Measurements from ENCODE around the gene FGFR2.

FGFR2 gene

DNA sequence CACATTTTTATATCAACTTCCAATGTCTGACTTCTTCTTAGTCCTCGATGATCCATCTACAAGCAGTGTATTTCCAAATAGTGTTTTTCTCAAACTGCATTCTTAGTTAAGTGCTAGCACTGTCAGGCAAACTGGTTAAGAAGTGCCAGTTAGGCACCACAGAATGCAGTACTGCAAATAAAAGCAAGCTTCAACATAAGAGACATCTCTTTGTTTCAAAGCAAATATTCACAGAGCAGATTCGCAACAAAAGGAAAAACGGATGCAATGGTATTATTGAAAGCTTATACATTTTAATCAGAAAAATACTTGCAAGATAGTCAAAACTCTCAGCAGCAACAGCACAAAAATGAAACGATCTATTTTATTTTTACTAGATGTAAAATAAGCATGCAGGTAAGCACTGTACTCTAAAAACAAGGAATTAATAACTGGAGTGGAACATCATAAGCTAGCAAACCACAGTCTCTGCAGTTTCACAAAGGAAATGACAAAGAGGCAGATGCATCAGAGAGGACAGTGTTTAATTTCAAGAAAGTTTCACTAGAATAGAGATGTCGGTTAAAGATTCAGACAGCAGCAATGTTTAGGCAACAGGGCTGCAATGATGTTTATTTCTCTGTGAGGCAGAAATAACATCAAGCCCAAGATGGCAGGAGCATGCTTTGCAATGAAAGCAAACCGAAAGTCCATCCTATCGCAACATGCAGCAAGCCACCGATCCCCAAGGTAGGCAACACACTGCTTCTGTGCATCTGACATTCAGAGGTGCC, 82.0 kb downstream of the FGFR2 start:
- no peaks in the 10 kb centered on the region for H3K4me1 Mint-ChIP-seq
- ATAC-seq: peak; percentile 86
- peak overlapping the region; percentile 2 for H3K4me3 Mint-ChIP-seq
- no peak for DNase-seq (ENCODE audit: low spot score in 2 of 2)
- no peaks in the 10 kb centered on the region for H3K9me3 Mint-ChIP-seq
- H3K27ac Mint-ChIP-seq: no peak overlapping the region
- H3K36me3 Mint-ChIP-seq: no peaks in the 10 kb centered on the region

DNA sequence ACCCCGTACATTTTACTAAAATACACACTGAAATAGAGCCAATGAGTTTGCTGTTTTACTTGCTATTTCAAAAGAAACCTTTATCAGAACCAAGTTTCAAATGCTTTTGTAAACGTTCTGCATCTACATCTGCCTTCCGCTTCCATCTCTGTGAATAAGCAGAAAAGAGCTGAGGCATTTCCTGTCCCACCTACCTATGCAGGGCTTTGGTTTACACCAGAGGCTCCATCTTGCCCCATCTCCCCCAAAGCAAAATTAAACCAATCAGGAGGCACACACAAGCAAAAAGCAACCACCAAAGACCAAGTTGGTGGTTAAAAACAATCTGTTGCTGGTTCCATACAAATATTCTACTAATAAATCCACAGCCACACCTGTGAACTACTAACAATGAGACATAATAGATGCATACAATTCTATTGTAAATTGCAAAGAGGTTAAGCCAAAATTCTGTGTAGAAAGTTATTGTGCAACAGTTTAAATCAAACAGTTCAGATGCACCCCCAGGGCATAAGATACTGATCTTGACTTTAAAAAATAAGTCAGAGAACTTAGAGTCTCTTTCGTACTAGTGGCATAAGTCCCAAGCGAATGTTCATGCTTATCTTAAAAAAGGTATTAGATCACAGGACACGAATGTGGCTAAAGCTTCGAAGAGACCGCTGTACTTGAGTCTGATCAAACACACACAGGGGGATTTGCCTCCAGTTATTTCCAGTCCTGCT, 83.9 kb downstream of the FGFR2 start:
- Mint-ChIP-seq H3K27ac (no peak overlapping the region), H3K4me1 (no peaks in the 10 kb centered on the region), H3K36me3 (no peaks in the 10 kb centered on the region), H3K4me3 (no peak overlapping the region), H3K9me3 (no peaks in the 10 kb centered on the region)
- DNase-seq (ENCODE audit: low spot score in 2 of 2) (no peak), ATAC-seq (no peak)

DNA sequence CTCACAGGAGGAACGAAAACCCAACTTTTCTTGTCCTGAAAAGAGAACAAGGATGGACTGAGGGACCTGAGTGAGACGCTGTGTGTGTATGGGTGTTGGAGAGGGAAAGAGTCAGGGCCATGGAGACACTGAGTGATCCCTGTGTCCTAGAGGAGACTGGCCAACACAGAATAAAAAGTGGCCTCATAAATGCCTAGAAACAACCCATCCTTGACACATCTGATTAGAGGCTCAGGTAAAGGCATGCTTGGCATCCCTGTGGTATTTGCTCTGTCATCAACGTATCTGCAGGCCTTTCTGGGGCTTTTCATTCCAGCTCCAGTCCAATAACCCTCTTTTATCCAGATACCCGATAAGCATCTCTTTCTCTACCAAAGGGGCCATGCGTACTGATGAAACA, 86.3 kb downstream of the FGFR2 start:
- Mint-ChIP-seq H3K36me3 (no peaks in the 10 kb centered on the region), H3K9me3 (no peaks in the 10 kb centered on the region), H3K27ac (no peak overlapping the region), H3K4me3 (no peak overlapping the region), H3K4me1 (no peaks in the 10 kb centered on the region)
- no peak for ATAC-seq
- DNase-seq (ENCODE audit: low spot score in 2 of 2): no peak

DNA sequence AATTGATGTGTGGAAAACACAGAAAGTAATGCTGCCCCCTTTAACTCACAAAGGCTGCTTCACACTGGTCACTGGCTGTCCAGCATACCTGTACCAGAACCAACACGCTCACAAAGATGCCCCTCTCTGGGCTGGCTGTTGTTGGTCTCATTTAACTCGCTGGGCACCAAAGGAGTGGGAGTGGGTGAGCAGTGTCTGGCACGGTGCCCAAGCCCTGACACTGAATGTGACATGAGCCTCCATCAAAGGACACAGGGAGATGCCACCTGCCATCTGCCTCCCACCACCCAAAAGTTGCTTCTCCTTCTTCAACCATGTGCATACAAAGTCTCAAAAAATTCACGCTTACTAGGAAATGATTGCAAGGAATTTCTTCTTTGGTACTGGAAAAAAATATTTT, 86.8 kb downstream of the FGFR2 start:
- Mint-ChIP-seq H3K4me3 (no peak overlapping the region), H3K9me3 (no peaks in the 10 kb centered on the region), H3K27ac (no peak overlapping the region), H3K36me3 (no peaks in the 10 kb centered on the region), H3K4me1 (no peaks in the 10 kb centered on the region)
- ATAC-seq (no peak), DNase-seq (ENCODE audit: low spot score in 2 of 2) (no peak)

DNA sequence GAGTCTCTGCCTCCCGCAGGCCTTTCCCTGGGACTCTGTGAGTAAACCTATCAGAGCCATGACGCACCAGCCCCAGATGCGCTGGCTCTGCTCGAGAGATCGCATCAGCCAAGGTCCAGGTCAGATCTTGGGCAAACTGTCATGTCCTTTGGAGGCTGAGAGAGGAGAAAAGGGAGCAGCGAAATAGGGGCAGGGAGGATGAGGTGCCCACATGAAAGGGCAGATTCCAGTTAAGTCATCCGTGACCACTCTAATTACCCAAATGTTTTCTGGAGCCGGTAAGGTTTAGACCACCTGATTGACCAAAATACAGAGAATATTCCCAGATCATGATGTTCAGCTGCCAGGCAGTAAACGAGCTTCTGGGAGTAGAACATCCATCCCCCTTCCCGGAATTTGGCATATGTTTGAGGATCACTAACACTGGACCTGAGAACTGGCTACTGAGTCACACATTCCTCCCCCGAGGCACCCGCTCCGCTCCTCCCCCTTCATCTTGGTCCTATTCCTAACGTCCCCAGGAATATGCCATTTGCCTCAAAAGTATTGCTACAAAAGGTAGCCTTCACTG, 88.0 kb downstream of the FGFR2 start:
- DNase-seq (ENCODE audit: low spot score in 2 of 2): no peak
- H3K4me3 Mint-ChIP-seq: no peak overlapping the region
- no peak for ATAC-seq
- H3K4me1 Mint-ChIP-seq: no peaks in the 10 kb centered on the region
- H3K27ac Mint-ChIP-seq: no peak overlapping the region
- no peaks in the 10 kb centered on the region for H3K36me3 Mint-ChIP-seq
- no peaks in the 10 kb centered on the region for H3K9me3 Mint-ChIP-seq

DNA sequence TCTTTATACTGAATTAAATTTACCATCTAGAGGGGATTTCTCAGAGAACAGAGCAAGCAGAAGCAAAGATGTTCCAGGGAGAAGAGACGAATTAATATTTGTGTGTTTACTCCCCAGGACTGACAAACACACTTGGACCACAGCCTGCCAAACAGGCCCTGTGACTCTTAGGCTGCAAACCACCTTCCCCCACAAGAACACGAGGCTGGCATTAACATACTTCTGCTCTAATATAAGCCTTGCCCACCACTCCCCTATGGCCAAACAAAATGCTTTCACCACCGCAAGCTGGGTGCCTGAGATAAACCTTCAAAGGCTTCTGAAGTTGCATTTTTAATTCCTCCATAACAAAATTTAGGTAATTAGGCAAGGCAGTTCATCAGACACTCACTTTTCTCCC, 88.4 kb downstream of the FGFR2 start:
- Mint-ChIP-seq H3K4me1 (no peaks in the 10 kb centered on the region), H3K36me3 (no peaks in the 10 kb centered on the region), H3K9me3 (no peaks in the 10 kb centered on the region), H3K4me3 (no peak overlapping the region), H3K27ac (no peak overlapping the region)
- ATAC-seq: no peak
- DNase-seq (ENCODE audit: low spot score in 2 of 2): no peak

DNA sequence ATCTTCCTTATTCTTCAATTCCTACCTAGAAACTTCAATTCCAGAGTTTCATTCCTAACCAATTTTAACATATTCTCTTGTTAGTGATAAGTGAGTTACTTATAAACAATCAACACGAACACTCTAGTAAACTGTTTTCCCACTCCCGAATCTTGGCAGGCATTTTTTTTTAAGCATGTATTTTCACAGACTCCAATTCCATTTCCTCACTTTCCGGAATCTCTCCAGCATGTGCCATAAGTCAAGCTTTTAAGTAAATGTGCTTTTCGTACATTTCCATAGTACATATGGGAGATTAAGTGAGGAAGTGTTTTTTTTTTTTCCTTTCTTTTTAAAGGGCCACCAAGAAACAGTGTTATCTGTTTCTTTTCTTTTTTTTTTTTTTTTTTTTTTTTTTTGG, 89.1 kb downstream of the FGFR2 start:
- ATAC-seq (no peak), DNase-seq (ENCODE audit: low spot score in 2 of 2) (no peak)
- Mint-ChIP-seq H3K9me3 (no peaks in the 10 kb centered on the region), H3K4me1 (no peaks in the 10 kb centered on the region), H3K36me3 (no peaks in the 10 kb centered on the region), H3K4me3 (no peak overlapping the region), H3K27ac (no peak overlapping the region)

DNA sequence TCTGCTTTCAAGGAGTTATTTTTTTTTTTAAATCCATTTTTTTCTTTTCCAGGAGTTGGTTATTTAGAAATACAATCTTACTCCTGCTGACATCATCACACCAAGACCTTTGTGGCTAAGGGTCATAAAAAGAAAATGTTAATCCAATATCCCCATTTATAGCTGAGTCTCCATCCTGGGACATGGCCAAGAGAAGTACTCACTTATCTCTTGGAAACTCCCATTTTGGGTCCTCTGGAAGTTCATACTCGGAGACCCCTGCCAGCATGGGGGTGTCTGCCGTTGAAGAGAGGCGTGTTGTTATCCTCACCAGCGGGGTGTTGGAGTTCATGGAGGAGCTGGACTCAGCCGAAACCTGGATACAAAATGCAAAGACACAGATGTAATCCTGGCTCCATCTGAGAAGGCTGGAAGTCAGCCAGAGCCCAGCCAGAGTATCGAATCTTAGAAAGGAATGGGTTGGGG, 94.6 kb downstream of the FGFR2 start:
- no peak for DNase-seq (ENCODE audit: low spot score in 2 of 2)
- H3K9me3 Mint-ChIP-seq: no peaks in the 10 kb centered on the region
- no peaks in the 10 kb centered on the region for H3K4me1 Mint-ChIP-seq

DNA sequence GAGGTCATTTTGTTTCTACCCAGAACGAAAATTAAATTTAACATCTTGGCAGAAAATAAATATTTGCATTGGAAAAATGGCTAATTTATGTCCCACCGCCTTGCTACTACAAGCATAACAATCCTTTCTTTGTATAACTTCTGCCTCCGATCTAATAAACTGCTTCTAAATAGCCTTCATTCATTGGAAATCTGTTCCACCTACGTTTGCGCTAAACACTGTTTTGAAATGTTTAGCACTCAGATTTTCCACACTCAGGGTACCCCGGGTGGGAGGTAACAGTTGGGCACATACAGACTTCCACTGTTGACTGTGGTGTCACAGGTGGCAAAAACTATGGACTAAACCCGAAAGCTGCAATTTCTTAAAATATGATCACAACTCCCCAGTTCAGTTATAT, 96.4 kb downstream of the FGFR2 start:
- Mint-ChIP-seq H3K4me3 (no peak overlapping the region), H3K4me1 (no peaks in the 10 kb centered on the region), H3K27ac (no peak overlapping the region), H3K36me3 (no peaks in the 10 kb centered on the region), H3K9me3 (no peaks in the 10 kb centered on the region)
- DNase-seq (ENCODE audit: low spot score in 2 of 2) (no peak), ATAC-seq (no peak)

More for the DNA sequence above, 94.6 kb downstream of the FGFR2 start:
- no peaks in the 10 kb centered on the region for H3K36me3 Mint-ChIP-seq
- no peak overlapping the region for H3K27ac Mint-ChIP-seq
- no peak for ATAC-seq
- H3K4me3 Mint-ChIP-seq: no peak overlapping the region

DNA sequence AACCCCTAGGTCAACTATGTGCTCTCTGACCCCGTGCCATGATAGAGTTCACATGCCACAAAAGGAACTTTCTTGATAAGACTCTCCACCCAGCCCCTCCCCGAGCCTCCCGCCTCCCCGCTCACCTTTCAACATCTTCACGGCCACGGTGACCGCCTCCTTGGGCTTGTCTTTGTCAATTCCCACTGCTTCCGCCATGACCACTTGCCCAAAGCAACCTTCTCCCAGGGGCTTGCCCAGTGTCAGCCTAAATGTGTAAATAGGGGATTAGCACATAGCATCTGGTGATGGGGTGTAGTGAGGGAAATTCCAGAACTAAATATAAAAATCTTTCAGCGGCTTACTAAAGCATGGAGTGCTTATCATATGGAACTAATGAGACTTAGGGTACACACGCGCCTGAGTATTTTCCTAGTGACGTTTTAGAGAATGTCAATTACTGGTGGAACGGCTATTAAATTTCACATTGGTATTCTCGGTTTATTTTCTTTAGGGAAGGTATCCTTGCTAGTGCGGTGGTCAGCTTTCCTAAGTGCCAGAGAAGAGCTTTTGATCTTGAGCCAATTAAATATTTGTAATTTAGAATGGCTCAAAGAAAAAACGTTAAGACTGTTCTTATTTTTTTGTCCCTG, 97.4 kb downstream of the FGFR2 start:
- no peaks in the 10 kb centered on the region for H3K36me3 Mint-ChIP-seq
- H3K9me3 Mint-ChIP-seq: no peaks in the 10 kb centered on the region
- no peak for DNase-seq (ENCODE audit: low spot score in 2 of 2)
- ATAC-seq: no peak
- H3K4me3 Mint-ChIP-seq: no peak overlapping the region
- H3K4me1 Mint-ChIP-seq: no peaks in the 10 kb centered on the region
- no peak overlapping the region for H3K27ac Mint-ChIP-seq

DNA sequence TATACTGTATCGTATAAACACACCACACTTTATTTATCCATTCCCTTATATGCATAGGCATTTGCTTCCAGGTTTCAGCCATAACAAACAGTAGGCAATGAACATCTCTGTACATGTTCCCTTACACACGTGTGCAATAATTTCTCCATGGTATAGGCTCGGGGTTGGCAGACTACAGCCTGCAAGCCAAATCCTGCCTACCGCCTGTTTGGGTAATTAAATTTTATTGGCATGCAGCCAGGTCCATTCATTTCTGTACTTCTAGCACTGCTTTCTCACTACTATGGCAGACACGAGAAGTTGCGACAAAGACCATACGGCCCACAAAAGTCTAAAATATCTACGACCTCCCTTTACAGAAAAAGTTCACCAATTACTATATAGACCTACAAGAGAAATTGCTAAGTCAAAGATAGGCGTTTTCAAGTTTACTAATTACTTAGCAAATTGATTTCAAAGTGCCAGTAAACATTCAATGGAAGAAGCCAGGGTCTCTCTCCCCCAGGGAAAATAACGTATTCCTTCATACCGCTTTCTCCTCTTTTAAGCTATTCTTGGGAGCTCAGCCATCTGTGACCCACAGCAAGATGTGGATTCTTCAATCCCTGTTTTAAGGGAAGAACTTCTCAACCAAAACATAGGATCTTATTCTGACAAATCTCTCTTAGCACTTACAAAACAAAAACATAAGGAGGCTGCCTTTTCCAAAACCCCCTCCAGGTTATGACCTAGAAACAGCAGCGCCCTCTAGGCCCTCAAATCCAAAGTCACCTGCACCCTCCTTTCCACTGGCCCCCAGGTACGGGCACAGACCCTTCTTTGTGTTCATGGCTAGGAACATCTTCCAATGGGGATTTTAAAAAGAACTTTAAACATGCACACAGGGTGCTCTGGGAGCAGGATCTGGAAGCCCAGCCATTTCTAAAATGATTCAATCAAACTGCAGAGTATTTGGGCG, 100.5 kb downstream of the FGFR2 start:
- no peak for DNase-seq (ENCODE audit: low spot score in 2 of 2)
- Mint-ChIP-seq H3K4me3 (no peak overlapping the region), H3K4me1 (no peaks in the 10 kb centered on the region), H3K27ac (no peak overlapping the region), H3K36me3 (no peaks in the 10 kb centered on the region), H3K9me3 (no peaks in the 10 kb centered on the region)
- no peak for ATAC-seq

DNA sequence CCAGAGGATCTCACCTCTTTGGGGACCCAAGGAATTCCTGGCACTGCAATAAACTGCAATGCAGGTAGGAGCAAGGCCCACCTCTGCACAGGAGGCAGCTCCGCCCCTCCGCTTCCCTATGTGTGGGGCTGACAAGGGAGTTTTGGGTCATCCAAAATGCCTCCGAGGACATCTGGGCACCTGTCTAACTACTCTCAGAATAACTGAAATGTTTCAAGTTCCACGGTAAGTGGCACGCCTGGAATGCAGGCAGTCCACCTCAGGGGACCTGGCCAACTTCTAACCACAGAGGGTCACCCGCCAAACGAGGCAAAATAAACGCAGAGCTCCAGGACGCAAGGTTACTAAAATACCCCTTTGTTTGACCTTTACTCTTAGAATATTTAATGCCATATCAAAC, 102.5 kb downstream of the FGFR2 start:
- H3K36me3 Mint-ChIP-seq: no peaks in the 10 kb centered on the region
- ATAC-seq (no peak), DNase-seq (ENCODE audit: low spot score in 2 of 2) (no peak)
- H3K27ac Mint-ChIP-seq: no peak overlapping the region
- H3K4me1 Mint-ChIP-seq: no peaks in the 10 kb centered on the region
- H3K9me3 Mint-ChIP-seq: no peaks in the 10 kb centered on the region
- no peak overlapping the region for H3K4me3 Mint-ChIP-seq

DNA sequence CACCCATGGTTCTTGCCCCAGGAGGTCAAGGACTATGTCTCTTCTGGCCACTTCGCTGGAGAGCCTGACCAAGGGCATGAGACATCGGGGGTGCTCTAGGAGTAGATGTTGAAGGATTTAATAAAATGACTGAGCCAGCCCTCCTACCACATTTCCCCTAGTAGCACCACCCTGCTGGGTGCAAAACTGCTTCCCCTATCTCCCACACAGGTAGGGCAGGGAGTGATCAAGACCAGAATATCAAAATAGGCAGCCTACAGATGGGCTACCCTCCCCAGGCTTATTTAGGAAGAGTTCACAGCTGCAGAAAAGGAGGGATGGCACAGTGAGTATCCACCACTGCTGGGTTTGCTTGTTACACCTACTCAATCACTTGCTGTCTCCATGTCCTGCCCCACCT, 103.9 kb downstream of the FGFR2 start:
- Mint-ChIP-seq H3K36me3 (no peaks in the 10 kb centered on the region), H3K27ac (no peak overlapping the region), H3K4me3 (no peak overlapping the region), H3K4me1 (no peaks in the 10 kb centered on the region), H3K9me3 (peaks cover 5% of the 10 kb centered on the region)
- DNase-seq (ENCODE audit: low spot score in 2 of 2) (no peak), ATAC-seq (no peak)

DNA sequence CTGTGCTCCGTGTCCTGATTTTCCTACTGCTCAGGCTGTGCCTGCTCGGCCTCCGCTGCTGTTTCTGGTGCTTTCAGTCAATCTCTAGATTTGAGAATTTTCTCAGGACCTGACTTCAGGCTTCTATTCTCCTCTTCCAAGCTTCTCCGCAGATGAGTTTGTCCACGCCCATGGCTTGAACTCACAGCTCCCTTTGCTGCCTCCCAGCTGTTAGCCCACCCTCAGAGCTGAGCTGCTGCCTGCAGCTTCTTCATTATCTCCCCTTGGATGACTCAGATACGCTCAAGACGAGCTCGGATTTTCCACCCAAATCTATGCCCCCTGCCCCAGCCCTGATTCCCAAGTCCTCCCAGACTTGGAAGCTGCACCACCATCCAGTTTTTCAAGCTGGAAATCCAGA, 104.7 kb downstream of the FGFR2 start:
- H3K4me3 Mint-ChIP-seq: no peak overlapping the region

More for the DNA sequence above, 104.7 kb downstream of the FGFR2 start:
- no peak overlapping the region for H3K27ac Mint-ChIP-seq
- H3K9me3 Mint-ChIP-seq: peaks cover 6% of the 10 kb centered on the region
- ATAC-seq (no peak), DNase-seq (ENCODE audit: low spot score in 2 of 2) (no peak)
- H3K36me3 Mint-ChIP-seq: no peaks in the 10 kb centered on the region
- no peaks in the 10 kb centered on the region for H3K4me1 Mint-ChIP-seq

All from stimulated activated effector memory CD8-positive, alpha-beta T cell treated with anti-CD3 and anti-CD28 coated beads, Interleukin-12 subunit alpha, Interleukin-12 subunit beta, amount 100 ng/mL, for 72 hours (primary cell).